Adrenal gland (tissue), 12 donors: ENCODE results near the gene PUM2. TPM values are rescaled to one million over a fixed set of nuclear protein-coding genes. Genes with fewer than 3 reads are reported as not detected.

ENCODE experiments used
- DNase-seq, 7 donors: peaks; one replicate each; pipeline ENCODE4 v3.0.0-alpha.2; 2019 to 2020
- H3K27ac ChIP-seq, 5 donors: fragments of 200-600 bp; sonication (generic) in 4 of 5; 1 replicate in 3 of 5; 2 replicates in 2 of 5; pipeline versions ENCODE4 v1.5.1 to v1.8.0; 2016 to 2020; ENCODE audit warnings: mild to moderate bottlenecking in 1 of 5
- H3K27me3 ChIP-seq: fragments of 200-600 bp; 2 replicates; pipeline ENCODE4 v1.8.0; 2021
- H3K36me3 ChIP-seq, 2 donors: fragments of 200-600 bp; replicated peaks in 1 of 2; 1 replicate in 1 of 2; 2 replicates in 1 of 2; pipeline versions ENCODE4 v1.5.1 to v1.8.0; 2018 to 2022
- H3K4me1 ChIP-seq, 2 donors: fragments of 200-600 bp; replicated peaks in 1 of 2; 1 replicate in 1 of 2; 2 replicates in 1 of 2; pipeline versions ENCODE4 v1.5.1 to v1.8.0; 2018 to 2021
- H3K4me3 ChIP-seq, 4 donors: fragments of 200-600 bp; sonication (generic) in 3 of 4; one replicate each; pipeline ENCODE4 v1.5.1; 2016 to 2018
- H3K9me3 ChIP-seq, 3 donors: fragments of 200-600 bp; sonication (generic) in 1 of 3; replicated peaks in 1 of 3; 1 replicate in 2 of 3; 2 replicates in 1 of 3; pipeline versions ENCODE4 v1.5.1 to v1.8.0; 2016 to 2021
- CTCF ChIP-seq, 6 experiments: fragments of 450-650 bp in 4 of 6; fragments of 200-600 bp in 2 of 6; sonication (generic) in 1 of 6; IDR thresholded peaks; 1 replicate in 5 of 6; 2 replicates in 1 of 6; pipeline versions ENCODE4 v1.5.1 to v1.8.0; 2016 to 2021; ENCODE audit warnings: antibody characterized with exemption in 6 of 6, mild to moderate bottlenecking in 2 of 6, moderate library complexity in 1 of 6
- POLR2A ChIP-seq, 2 donors: fragments of 450-650 bp; IDR thresholded peaks; one replicate each; pipeline ENCODE4 v1.6.1; 2017; ENCODE audit warnings: antibody characterized with exemption in 2 of 2, mild to moderate bottlenecking in 2 of 2, moderate library complexity in 1 of 2
- WGBS, 4 donors: extraction: QIAGEN DNeasy Blood & Tissue Kit in 2 of 4; methylation state at CpG; one replicate each; pipeline versions ENCODE4 v1.1.5 to v1.1.7; 2013 to 2017; 5-methylcytosine and 5-hydroxymethylcytosine counted together
- intact Hi-C, 2 donors: fragments of 100-400 bp; cut with DNase I; formaldehyde crosslinking; loops; one replicate each; pipeline versions ENCODE4 v1.14.1 to v1.15.0; 2022 to 2023
- polyA plus RNA-seq, 3 donors: library from polyadenylated mRNA; stranded (reverse); fragments of 200-250 nt in 2 of 3; fragments of 350-450 nt in 1 of 3; fragmentation: Illumina TruSeq in 1 of 3; extraction: RNeasy Lipid Tissue Mini Kit (QIAGEN cat#74804) in 1 of 3; gene quantifications; one replicate each; pipeline ENCODE4 v1.2.3, GENCODE V29; 2013 to 2014
- total RNA-seq, 9 donors: library from RNA; depleted of rRNA in 4 of 9; stranded (reverse); fragments of >200 nt in 4 of 9; fragments of 120-200 nt in 1 of 9; fragmentation: NEBNext Ultra II Directional in 1 of 9; extraction: Animal tissue kit (Norgen Biotek cat#: 25700) in 1 of 9; gene quantifications; one replicate each; pipeline versions ENCODE4 v1.1.0 to v1.2.4, GENCODE V29; 2013 to 2023
- donor health status: healthy with polysubstance abuse.
- donor health status: Bipolar disorder and iron deficiency.
- donor health status: DM: yes; HTN: yes; CAD: no.
- donor health status: DM: no; HTN: no; CAD: no.
- donor health status: DM: no; HTN: no; CAD: no.
- donor health status: DM: yes; HTN: yes; CAD: no.

PUM2 gene
- total and polyA plus RNA-seq, 12 donors, result 25.5 to 105 (median 53.3) TPM

GRCh38 chr2:20201671-20202070 lies 149.0 kb downstream of the PUM2 start:
- intact Hi-C loops, result no loop called here
- Histone ChIP-seq H3K36me3 (no peaks in the 10 kb centered on the region), H3K27ac (no peak overlapping the region), H3K4me1 (no peaks in the 10 kb centered on the region), H3K27me3 (no peaks in the 10 kb centered on the region), H3K4me3 (no peak overlapping the region), H3K9me3 (no peaks in the 10 kb centered on the region)
- DNase-seq, result no peak
- no peak for TF ChIP-seq POLR2A (IDR thresholded peaks at IDR 0.05)
- TF ChIP-seq CTCF (IDR thresholded peaks at IDR 0.05), result no peak
- 87 to 92% (median 91%) methylated on average over 7 to 17 of the region's 17 CpGs for WGBS, 4 donors

GRCh38 chr2:20200697-20201555 lies 149.7 kb downstream of the PUM2 start:
- Histone ChIP-seq H3K9me3 (no peaks in the 10 kb centered on the region), H3K27me3 (no peaks in the 10 kb centered on the region), H3K4me1 (no peaks in the 10 kb centered on the region), H3K4me3 (no peak overlapping the region), H3K36me3 (no peaks in the 10 kb centered on the region), H3K27ac (no peak overlapping the region)
- 94 to 96% (median 95%) methylated on average over 23 to 26 of the region's 26 CpGs for WGBS, 4 donors
- no peak for DNase-seq
- intact Hi-C loops, result no loop called here
- TF ChIP-seq POLR2A (IDR thresholded peaks at IDR 0.05) (no peak), CTCF (IDR thresholded peaks at IDR 0.05) (no peak)

- Histone ChIP-seq H3K36me3 (no peaks in the 10 kb centered on the region), H3K9me3 (no peaks in the 10 kb centered on the region), H3K4me1 (no peaks in the 10 kb centered on the region), H3K4me3 (no peak overlapping the region), H3K27me3 (no peaks in the 10 kb centered on the region), H3K27ac (no peak overlapping the region)
- intact Hi-C loops, result no loop called here
- 79 to 94% (median 92%) methylated on average over 4 to 6 of the region's 6 CpGs for WGBS, 4 donors
- no peak for TF ChIP-seq POLR2A (IDR thresholded peaks at IDR 0.05)
- TF ChIP-seq CTCF (IDR thresholded peaks at IDR 0.05), result no peak
- no peak for DNase-seq
Measured at GRCh38 chr2:20199633-20200270, 150.9 kb downstream of the PUM2 start.

- no peaks in the 10 kb centered on the region for H3K36me3 ChIP-seq
- no peaks in the 10 kb centered on the region for H3K27me3 ChIP-seq
- TF ChIP-seq POLR2A (IDR thresholded peaks at IDR 0.05) (no peak), CTCF (IDR thresholded peaks at IDR 0.05) (no peak)
- no peak overlapping the region for H3K4me3 ChIP-seq
- H3K27ac ChIP-seq, result no peak overlapping the region
- H3K4me1 ChIP-seq, result no peaks in the 10 kb centered on the region
- H3K9me3 ChIP-seq, result no peaks in the 10 kb centered on the region
- intact Hi-C loops, result no loop called here
- no peak for DNase-seq
- 85 to 88% (median 86%) methylated on average over 14 of the region's 14 CpGs for WGBS, 4 donors
Measured at GRCh38 chr2:20198796-20199632, 151.6 kb downstream of the PUM2 start.
